Trophoblast cell (in vitro differentiated cells and primary cell): ENCODE data around the gene CR2.

Source experiments
- DNase-seq, 2 donors: peaks; one replicate each; pipeline ENCODE4 v3.0.0-alpha.2; 2016
- H2AFZ ChIP-seq: 2 replicates; pipeline ENCODE4 v1.6.1; 2013; ENCODE audit warnings: low read length, moderate library complexity, mild to moderate bottlenecking; ENCODE audit not compliant: insufficient read depth, poor library complexity
- H2AK5ac ChIP-seq: 2 replicates; pipeline ENCODE4 v1.6.1; 2013; ENCODE audit warnings: mild to moderate bottlenecking, low read length
- H2BK120ac ChIP-seq: 2 replicates; pipeline ENCODE4 v1.6.1; 2013; ENCODE audit warnings: low read length, mild to moderate bottlenecking, moderate library complexity; ENCODE audit not compliant: insufficient read depth, poor library complexity
- H2BK12ac ChIP-seq: 2 replicates; pipeline ENCODE4 v1.6.1; 2013; ENCODE audit warnings: mild to moderate bottlenecking, low read length, moderate library complexity
- H2BK5ac ChIP-seq: 2 replicates; pipeline ENCODE4 v1.6.1; 2013; ENCODE audit warnings: low read length, low read depth, moderate library complexity, mild to moderate bottlenecking; ENCODE audit not compliant: poor library complexity
- H3K14ac ChIP-seq: 2 replicates; pipeline ENCODE4 v1.6.1; 2013; ENCODE audit warnings: mild to moderate bottlenecking, low read length
- H3K18ac ChIP-seq: 2 replicates; pipeline ENCODE4 v1.6.1; 2013; ENCODE audit warnings: mild to moderate bottlenecking, low read length
- H3K23ac ChIP-seq: 2 replicates; pipeline ENCODE4 v1.6.1; 2013; ENCODE audit warnings: low read length
- H3K27ac ChIP-seq: 2 replicates; pipeline ENCODE4 v1.5.1; 2013; ENCODE audit warnings: low read depth, mild to moderate bottlenecking, inconsistent platforms, low read length, moderate library complexity
- H3K27me3 ChIP-seq: 2 replicates; pipeline ENCODE4 v1.6.1; 2013; ENCODE audit warnings: inconsistent platforms, mild to moderate bottlenecking, low read length, moderate library complexity; ENCODE audit not compliant: insufficient read depth
- H3K36me3 ChIP-seq, 2 experiments: 1 replicate in 1 of 2; 2 replicates in 1 of 2; pipeline ENCODE4 v1.6.1; 2013; ENCODE audit warnings: low read length in 2 of 2, mild to moderate bottlenecking in 2 of 2, moderate library complexity in 1 of 2; ENCODE audit not compliant: insufficient read depth in 2 of 2, control insufficient read depth in 1 of 2
- H3K4ac ChIP-seq: 2 replicates; pipeline ENCODE4 v1.6.1; 2013; ENCODE audit warnings: low read depth, mild to moderate bottlenecking, low read length, moderate library complexity
- H3K4me1 ChIP-seq, 2 experiments: 1 replicate in 1 of 2; 2 replicates in 1 of 2; pipeline ENCODE4 v1.6.1; 2013; ENCODE audit warnings: low read length in 2 of 2, mild to moderate bottlenecking in 2 of 2, moderate library complexity in 1 of 2; ENCODE audit not compliant: insufficient read depth in 2 of 2, control insufficient read depth in 1 of 2
- H3K4me2 ChIP-seq: 2 replicates; pipeline ENCODE4 v1.6.1; 2013; ENCODE audit warnings: inconsistent platforms, mild to moderate bottlenecking, low read length, moderate library complexity
- H3K4me3 ChIP-seq: 2 replicates; pipeline ENCODE4 v1.5.1; 2013; ENCODE audit warnings: mild to moderate bottlenecking, low read depth, low read length, inconsistent platforms
- H3K79me1 ChIP-seq: one replicate; pipeline ENCODE4 v1.6.1; 2013; ENCODE audit warnings: low read length
- H3K79me2 ChIP-seq: 2 replicates; pipeline ENCODE4 v1.6.1; 2013; ENCODE audit warnings: low read length, mild to moderate bottlenecking; ENCODE audit not compliant: control insufficient read depth, insufficient read depth, poor library complexity
- H3K9ac ChIP-seq: 2 replicates; pipeline ENCODE4 v1.6.1; 2013; ENCODE audit warnings: mild to moderate bottlenecking, low read length
- H3K9me3 ChIP-seq: 2 replicates; pipeline ENCODE4 v1.6.1; 2013; ENCODE audit warnings: low read depth, mild to moderate bottlenecking, control low read depth, inconsistent platforms, low read length; ENCODE audit not compliant: insufficient read depth
- H4K12ac ChIP-seq: 2 replicates; pipeline ENCODE4 v1.6.1; 2013; ENCODE audit warnings: low read depth, mild to moderate bottlenecking, low read length, moderate library complexity
- H4K8ac ChIP-seq: 2 replicates; pipeline ENCODE4 v1.6.1; 2013; ENCODE audit warnings: low read depth, mild to moderate bottlenecking, low read length, moderate library complexity
- H4K91ac ChIP-seq: one replicate; pipeline ENCODE4 v1.6.1; 2013; ENCODE audit warnings: low read depth, mild to moderate bottlenecking, low read length, moderate library complexity
- WGBS: extraction: QIAGEN DNeasy Blood & Tissue Kit; methylation state at CpG from one replicate; pipeline ENCODE4 v1.1.7; 2013; ENCODE audit warnings: missing lambda C conversion rate; ENCODE audit not compliant: insufficient read length, insufficient coverage; ENCODE audit errors: extremely low coverage; 5-methylcytosine and 5-hydroxymethylcytosine counted together

CR2 gene

GRCh38 chr1:207420109-207420508 is 34.0 kb upstream of the CR2 start:
- Histone ChIP-seq H3K4ac (no peak overlapping the region), H3K4me2 (no peak overlapping the region), H4K91ac (no peak overlapping the region), H2BK12ac (no peak overlapping the region), H2BK5ac (no peak overlapping the region), H3K18ac (no peak overlapping the region), H3K79me1 (no peaks in the 10 kb centered on the region), H3K27ac (no peak overlapping the region), H2AK5ac (no peak overlapping the region), H3K79me2 (no peaks in the 10 kb centered on the region), H3K27me3 (no peaks in the 10 kb centered on the region), H3K9me3 (no peaks in the 10 kb centered on the region), H2AFZ (no peak overlapping the region), H3K14ac (no peak overlapping the region), H2BK120ac (no peak overlapping the region), H3K23ac (no peak overlapping the region), H3K4me3 (no peak overlapping the region), H4K12ac (no peak overlapping the region), H3K36me3 (no peaks in the 10 kb centered on the region), H3K9ac (no peak overlapping the region), H4K8ac (no peak overlapping the region), H3K4me1 (no peaks in the 10 kb centered on the region)
- no CpG with 5 or more reads among the region's 1 CpG for WGBS
- no peak for DNase-seq

- no CpG with 5 or more reads among the region's 9 CpGs for WGBS
- no peaks in the 10 kb centered on the region for H3K4me1 ChIP-seq
These were observed 33.0 kb upstream of the CR2 start for GRCh38 chr1:207421078-207421477.

GRCh38 chr1:207423560-207424292 is 30.4 kb upstream of the CR2 start:
- Histone ChIP-seq H4K8ac (no peak overlapping the region), H3K27ac (no peak overlapping the region), H2AFZ (no peak overlapping the region), H4K12ac (no peak overlapping the region), H3K4me1 (no peaks in the 10 kb centered on the region), H3K9ac (no peak overlapping the region), H3K4me3 (no peak overlapping the region), H2BK12ac (no peak overlapping the region), H3K9me3 (no peaks in the 10 kb centered on the region), H3K79me1 (no peaks in the 10 kb centered on the region), H3K23ac (no peak overlapping the region), H3K18ac (no peak overlapping the region), H3K4me2 (peak overlapping the region; percentile 28), H3K79me2 (no peaks in the 10 kb centered on the region), H2BK120ac (no peak overlapping the region), H4K91ac (no peak overlapping the region), H3K14ac (no peak overlapping the region), H2BK5ac (no peak overlapping the region), H3K4ac (no peak overlapping the region), H3K27me3 (no peaks in the 10 kb centered on the region), H3K36me3 (no peaks in the 10 kb centered on the region), H2AK5ac (no peak overlapping the region)
- DNase-seq: no peak
- WGBS: no CpG with 5 or more reads among the region's 28 CpGs

More at GRCh38 chr1:207421078-207421477, 33.0 kb upstream of the CR2 start:
- no peak overlapping the region for H3K4me3 ChIP-seq
- no peak overlapping the region for H3K23ac ChIP-seq
- no peaks in the 10 kb centered on the region for H3K27me3 ChIP-seq
- no peak overlapping the region for H3K4me2 ChIP-seq
- H2BK120ac ChIP-seq: no peak overlapping the region
- H3K18ac ChIP-seq: no peak overlapping the region
- H3K36me3 ChIP-seq: no peaks in the 10 kb centered on the region
- no peak overlapping the region for H2AK5ac ChIP-seq
- H3K14ac ChIP-seq: no peak overlapping the region
- H2AFZ ChIP-seq: no peak overlapping the region
- no peak overlapping the region for H4K8ac ChIP-seq
- H3K79me1 ChIP-seq: no peaks in the 10 kb centered on the region
- H3K4ac ChIP-seq: no peak overlapping the region
- no peaks in the 10 kb centered on the region for H3K79me2 ChIP-seq
- H4K91ac ChIP-seq: no peak overlapping the region
- H3K27ac ChIP-seq: no peak overlapping the region
- H3K9me3 ChIP-seq: no peaks in the 10 kb centered on the region
- no peak overlapping the region for H3K9ac ChIP-seq
- H4K12ac ChIP-seq: no peak overlapping the region
- H2BK12ac ChIP-seq: no peak overlapping the region
- no peak for DNase-seq
- no peak overlapping the region for H2BK5ac ChIP-seq

- Histone ChIP-seq H3K18ac (no peak overlapping the region), H3K4me2 (no peak overlapping the region), H4K12ac (no peak overlapping the region), H3K23ac (no peak overlapping the region), H3K9ac (no peak overlapping the region), H2BK12ac (no peak overlapping the region), H2AK5ac (no peak overlapping the region), H3K4ac (no peak overlapping the region), H3K27ac (no peak overlapping the region), H3K79me1 (no peaks in the 10 kb centered on the region), H3K79me2 (no peaks in the 10 kb centered on the region), H2BK5ac (no peak overlapping the region), H3K9me3 (no peaks in the 10 kb centered on the region), H3K4me3 (no peak overlapping the region), H3K36me3 (no peaks in the 10 kb centered on the region), H3K14ac (no peak overlapping the region), H2BK120ac (no peak overlapping the region), H2AFZ (no peak overlapping the region), H4K91ac (no peak overlapping the region), H4K8ac (no peak overlapping the region), H3K4me1 (no peaks in the 10 kb centered on the region), H3K27me3 (no peaks in the 10 kb centered on the region)
- no peak for DNase-seq
- WGBS: no CpG with 5 or more reads among the region's 17 CpGs
These were observed 29.5 kb upstream of the CR2 start for GRCh38 chr1:207424570-207425131.
